Measurements from ENCODE around the gene ZCCHC2. TPM values are rescaled to one million over a fixed set of nuclear protein-coding genes. Genes with fewer than 3 reads are reported as not detected.

The ZCCHC2 gene
- total RNA-seq, 3 donors from 2014 or later: 24.3 to 36.3 (median 26.2) TPM

DNA sequence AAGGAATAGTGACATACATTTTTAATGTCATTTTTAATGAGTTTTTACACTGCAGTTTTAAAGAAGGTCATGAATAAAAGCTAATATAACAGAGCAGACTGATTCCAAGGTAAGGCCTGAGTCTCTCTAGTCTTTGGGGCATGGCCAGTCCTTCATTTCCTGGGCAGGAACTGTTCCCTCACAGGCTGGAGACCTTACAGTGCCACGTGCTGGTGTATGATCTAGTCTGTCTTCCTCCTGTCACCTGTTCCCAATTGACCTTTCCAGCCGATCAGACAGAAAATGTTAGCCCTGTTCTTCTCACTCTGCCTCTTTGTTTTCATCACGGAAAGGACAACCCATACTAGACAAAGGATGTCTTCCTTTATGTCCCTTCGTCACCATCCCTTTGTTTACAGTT is 33.6 kb downstream of the ZCCHC2 start:
- no peaks in the 10 kb centered on the region for H3K27me3 ChIP-seq
- no peaks in the 10 kb centered on the region for H3K4me1 ChIP-seq
- DNase-seq (ENCODE audit: low spot score in 2 of 2): no peak
- H3K27ac ChIP-seq: no peak overlapping the region
- no peaks in the 10 kb centered on the region for H3K36me3 ChIP-seq
- intact Hi-C loops (cut with DNase I; ENCODE audit: low total_unique reads): no loop called here
- no peaks in the 10 kb centered on the region for H3K9me3 ChIP-seq
- TF ChIP-seq POLR2AphosphoS5 (IDR thresholded peaks at IDR 0.05) (no peak), POLR2A (IDR thresholded peaks at IDR 0.05) (no peak)
- TF ChIP-seq, protein P1, sequence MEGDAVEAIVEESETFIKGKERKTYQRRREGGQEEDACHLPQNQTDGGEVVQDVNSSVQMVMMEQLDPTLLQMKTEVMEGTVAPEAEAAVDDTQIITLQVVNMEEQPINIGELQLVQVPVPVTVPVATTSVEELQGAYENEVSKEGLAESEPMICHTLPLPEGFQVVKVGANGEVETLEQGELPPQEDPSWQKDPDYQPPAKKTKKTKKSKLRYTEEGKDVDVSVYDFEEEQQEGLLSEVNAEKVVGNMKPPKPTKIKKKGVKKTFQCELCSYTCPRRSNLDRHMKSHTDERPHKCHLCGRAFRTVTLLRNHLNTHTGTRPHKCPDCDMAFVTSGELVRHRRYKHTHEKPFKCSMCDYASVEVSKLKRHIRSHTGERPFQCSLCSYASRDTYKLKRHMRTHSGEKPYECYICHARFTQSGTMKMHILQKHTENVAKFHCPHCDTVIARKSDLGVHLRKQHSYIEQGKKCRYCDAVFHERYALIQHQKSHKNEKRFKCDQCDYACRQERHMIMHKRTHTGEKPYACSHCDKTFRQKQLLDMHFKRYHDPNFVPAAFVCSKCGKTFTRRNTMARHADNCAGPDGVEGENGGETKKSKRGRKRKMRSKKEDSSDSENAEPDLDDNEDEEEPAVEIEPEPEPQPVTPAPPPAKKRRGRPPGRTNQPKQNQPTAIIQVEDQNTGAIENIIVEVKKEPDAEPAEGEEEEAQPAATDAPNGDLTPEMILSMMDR (IDR thresholded peaks at IDR 0.05): no peak
- no peak overlapping the region for H3K4me3 ChIP-seq

DNA sequence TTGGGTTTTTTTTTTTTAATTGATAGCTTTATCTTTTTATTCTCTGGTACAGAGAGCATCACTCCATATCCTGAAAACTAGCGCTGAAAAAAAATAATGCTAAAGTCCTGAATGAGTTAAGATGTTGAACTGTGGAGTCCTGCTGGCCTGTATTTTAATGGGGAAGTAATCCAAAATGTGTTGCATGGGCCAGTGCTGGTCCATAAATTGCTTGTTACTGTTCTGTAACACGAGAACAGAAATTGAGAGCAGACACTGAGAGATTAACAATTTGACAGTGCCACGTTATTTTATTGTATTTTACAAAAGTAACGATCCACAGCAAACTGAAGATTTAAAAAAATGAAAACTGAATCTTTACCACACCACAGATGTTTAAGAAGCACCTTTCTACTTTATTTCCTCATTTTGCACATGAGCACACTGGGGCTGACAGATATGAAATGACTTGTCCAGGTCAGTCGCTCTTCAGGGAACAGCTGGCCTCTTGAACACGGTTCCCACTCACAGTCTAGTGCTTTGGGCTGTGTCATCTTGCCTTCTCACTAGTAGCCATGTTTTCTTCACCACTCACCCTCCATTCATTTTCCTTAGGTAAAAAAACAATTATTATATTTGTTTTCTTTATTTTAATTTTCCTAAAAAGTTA is 35.3 kb downstream of the ZCCHC2 start:
- intact Hi-C loops (cut with DNase I; ENCODE audit: low total_unique reads): no loop called here

DNA sequence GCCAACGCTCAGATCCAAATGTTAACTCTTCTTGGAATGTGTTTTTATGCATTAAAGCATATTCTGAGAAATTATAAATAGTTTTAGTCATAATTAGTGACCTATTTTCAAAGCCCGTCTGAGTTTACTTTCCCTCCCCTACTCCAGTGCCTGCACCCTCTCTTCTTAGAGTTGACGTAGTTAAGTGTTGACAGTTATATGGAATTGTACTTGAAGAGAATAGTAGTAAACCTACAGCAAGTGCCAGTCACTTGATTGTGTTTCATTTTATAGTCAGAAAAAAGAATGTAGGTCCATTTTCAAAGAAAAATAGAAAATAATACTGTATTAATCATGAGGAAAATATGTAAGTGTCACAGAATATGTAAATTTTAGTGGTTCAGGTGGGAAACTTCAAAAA is 41.2 kb downstream of the ZCCHC2 start:
- no peaks in the 10 kb centered on the region for H3K27me3 ChIP-seq
- intact Hi-C loops (cut with DNase I; ENCODE audit: low total_unique reads): no loop called here
- no peak for DNase-seq (ENCODE audit: low spot score in 2 of 2)
- TF ChIP-seq POLR2AphosphoS5 (IDR thresholded peaks at IDR 0.05) (no peak), POLR2A (IDR thresholded peaks at IDR 0.05) (no peak)
- TF ChIP-seq, protein P1 (IDR thresholded peaks at IDR 0.05): no peak
- H3K4me1 ChIP-seq: no peaks in the 10 kb centered on the region
- no peak overlapping the region for H3K27ac ChIP-seq
- H3K36me3 ChIP-seq: no peaks in the 10 kb centered on the region
- no peak overlapping the region for H3K4me3 ChIP-seq
- no peaks in the 10 kb centered on the region for H3K9me3 ChIP-seq

More for the DNA sequence above, 35.3 kb downstream of the ZCCHC2 start:
- Histone ChIP-seq H3K9me3 (no peaks in the 10 kb centered on the region), H3K4me1 (no peaks in the 10 kb centered on the region), H3K36me3 (no peaks in the 10 kb centered on the region), H3K27me3 (no peaks in the 10 kb centered on the region), H3K27ac (no peak overlapping the region), H3K4me3 (no peak overlapping the region)
- DNase-seq (ENCODE audit: low spot score in 2 of 2): no peak
- TF ChIP-seq POLR2AphosphoS5 (IDR thresholded peaks at IDR 0.05) (no peak), POLR2A (IDR thresholded peaks at IDR 0.05) (no peak)
- TF ChIP-seq, protein P1 (IDR thresholded peaks at IDR 0.05): no peak

DNA sequence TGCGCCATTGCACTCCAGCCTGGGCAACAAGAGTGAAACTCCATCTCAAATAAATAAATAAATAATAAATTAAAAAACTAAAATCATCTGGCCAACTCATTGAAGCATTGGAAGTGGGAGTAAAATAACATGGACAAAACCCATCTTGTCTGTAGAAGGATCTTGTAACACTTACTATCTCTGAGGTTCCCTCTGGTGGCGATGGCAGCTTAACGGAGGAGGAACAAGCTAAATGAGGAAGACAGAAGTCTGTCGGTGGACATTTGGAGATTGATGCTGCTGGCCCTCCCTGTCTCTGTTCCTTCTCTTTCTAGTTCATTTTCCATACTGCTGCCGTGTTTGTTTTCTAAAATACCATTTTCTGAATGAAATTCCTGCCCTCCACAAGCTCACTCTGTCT is 43.4 kb downstream of the ZCCHC2 start:
- no peak overlapping the region for H3K27ac ChIP-seq
- TF ChIP-seq, protein P1 (IDR thresholded peaks at IDR 0.05): peak in 2 of 3 donors; percentile 26 to 32
- TF ChIP-seq POLR2A (IDR thresholded peaks at IDR 0.05) (no peak), POLR2AphosphoS5 (IDR thresholded peaks at IDR 0.05) (no peak)
- DNase-seq (ENCODE audit: low spot score in 2 of 2): no peak
- no peaks in the 10 kb centered on the region for H3K36me3 ChIP-seq
- H3K9me3 ChIP-seq: no peaks in the 10 kb centered on the region
- H3K27me3 ChIP-seq: no peaks in the 10 kb centered on the region
- no peak overlapping the region for H3K4me3 ChIP-seq
- intact Hi-C loops (cut with DNase I; ENCODE audit: low total_unique reads): no loop called here
- no peaks in the 10 kb centered on the region for H3K4me1 ChIP-seq

DNA sequence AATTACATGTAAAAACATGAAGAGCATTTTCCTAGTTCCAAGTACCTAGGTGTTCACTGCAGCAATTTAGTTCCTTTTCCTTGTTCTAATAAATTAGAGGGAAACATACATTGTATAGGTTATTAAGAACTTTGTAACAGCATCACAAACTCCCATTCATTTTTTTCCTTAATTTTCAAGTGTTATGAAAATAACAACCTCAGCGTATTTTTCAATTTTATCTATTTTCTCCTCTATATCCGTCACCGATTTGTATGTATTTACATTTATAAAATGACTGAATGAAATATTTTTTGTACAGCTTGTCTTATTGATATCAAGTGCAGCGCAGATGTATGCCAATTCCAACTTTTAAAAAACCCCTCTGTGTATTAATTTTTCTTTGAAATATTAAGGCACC is 44.0 kb downstream of the ZCCHC2 start:
- TF ChIP-seq POLR2AphosphoS5 (IDR thresholded peaks at IDR 0.05) (no peak), POLR2A (IDR thresholded peaks at IDR 0.05) (no peak)
- TF ChIP-seq, protein P1 (IDR thresholded peaks at IDR 0.05): no peak
- Histone ChIP-seq H3K9me3 (no peaks in the 10 kb centered on the region), H3K27me3 (no peaks in the 10 kb centered on the region), H3K4me1 (no peaks in the 10 kb centered on the region), H3K27ac (no peak overlapping the region), H3K4me3 (no peak overlapping the region), H3K36me3 (no peaks in the 10 kb centered on the region)
- intact Hi-C loops (cut with DNase I; ENCODE audit: low total_unique reads): no loop called here
- no peak for DNase-seq (ENCODE audit: low spot score in 2 of 2)

Measured in breast epithelium (tissue), 4 donors.